Measurements from ENCODE around the gene COG7. TPM values are rescaled to one million over a fixed set of nuclear protein-coding genes. Genes with fewer than 3 reads are reported as not detected.
"Not testable (repeated sequence)": the region's sequence is repeated elsewhere in the genome, so short reads cannot be mapped to it uniquely, and the experiment has no call there.

COG7 gene
- total RNA-seq, 1 experiment from 2014 or later, result 17.1 TPM

DNA sequence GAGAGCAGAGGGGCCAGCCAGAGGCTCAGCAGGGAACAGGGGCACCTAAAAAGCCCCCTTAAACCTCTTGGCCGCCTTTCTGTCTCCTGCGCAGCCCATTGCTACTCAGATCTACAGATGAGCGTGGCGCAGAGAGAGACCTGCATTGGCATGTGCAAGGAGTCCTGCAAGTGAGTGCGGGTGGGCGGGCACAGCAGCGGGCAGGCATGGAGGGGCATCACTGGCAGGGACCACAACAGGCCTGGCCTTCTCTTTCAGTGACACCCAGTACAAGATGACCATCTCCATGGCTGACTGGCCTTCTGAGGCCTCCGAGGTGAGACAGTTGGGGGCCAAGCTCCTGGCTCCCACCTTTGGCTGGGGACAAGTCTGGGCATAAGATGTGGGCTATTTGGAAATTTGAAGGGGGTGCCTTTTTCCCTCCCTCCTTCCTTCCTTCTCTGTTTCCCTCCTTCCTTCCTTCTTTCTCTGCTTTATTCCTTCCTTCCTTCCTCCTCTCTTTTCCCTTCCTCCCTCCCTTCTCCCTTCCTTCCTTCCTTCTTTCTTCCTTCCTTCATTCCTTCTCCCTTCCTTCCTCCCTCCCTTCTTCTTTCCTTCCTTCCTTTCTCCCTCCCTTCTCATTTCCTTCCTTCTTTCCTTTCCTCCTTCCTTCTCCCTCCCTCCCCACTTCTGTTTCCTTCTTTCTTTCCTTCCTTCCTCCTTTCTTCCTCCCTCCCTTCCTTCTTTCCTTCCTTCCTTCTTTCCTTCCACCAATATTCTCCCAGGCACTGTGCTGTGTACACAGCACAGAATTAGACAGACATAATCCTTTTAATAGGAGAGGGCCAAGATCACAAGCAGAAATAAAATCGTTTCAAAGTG is 75.7 kb downstream of the COG7 start:
- H3K27me3 ChIP-seq (ENCODE audit: control insufficient read depth, insufficient read depth, low read length), result no peaks in the 10 kb centered on the region
- no peak overlapping the region for H3K4me3 ChIP-seq (ENCODE audit: insufficient read depth, low read depth, low read length)
- DNase-seq, result peak; percentile 22
- no peaks in the 10 kb centered on the region for H3K36me3 ChIP-seq (replicated peaks; ENCODE audit: control insufficient read depth, insufficient read depth, low read length)

DNA sequence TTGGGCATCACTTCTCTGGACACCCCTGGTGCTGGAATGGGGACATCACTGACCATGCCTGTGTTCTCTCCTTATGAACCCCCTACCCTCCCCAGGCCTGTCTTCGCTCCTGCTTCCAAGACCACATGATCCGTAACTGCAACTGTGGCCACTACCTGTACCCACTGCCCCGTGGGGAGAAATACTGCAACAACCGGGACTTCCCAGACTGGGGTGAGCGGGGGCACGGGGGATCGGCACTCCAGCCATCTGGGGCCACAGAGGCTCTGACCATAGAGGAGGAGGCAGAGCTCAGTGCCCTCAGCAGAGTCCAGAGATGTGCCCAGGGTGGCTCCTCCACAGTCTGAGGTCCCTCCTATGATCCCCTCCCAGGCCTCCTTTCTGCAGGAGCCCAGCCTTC is 77.3 kb downstream of the COG7 start:
- no peaks in the 10 kb centered on the region for H3K27me3 ChIP-seq (ENCODE audit: control insufficient read depth, insufficient read depth, low read length)
- no peaks in the 10 kb centered on the region for H3K36me3 ChIP-seq (replicated peaks; ENCODE audit: control insufficient read depth, insufficient read depth, low read length)
- DNase-seq, result peak; percentile 41
- no peak overlapping the region for H3K4me3 ChIP-seq (ENCODE audit: insufficient read depth, low read depth, low read length)

DNA sequence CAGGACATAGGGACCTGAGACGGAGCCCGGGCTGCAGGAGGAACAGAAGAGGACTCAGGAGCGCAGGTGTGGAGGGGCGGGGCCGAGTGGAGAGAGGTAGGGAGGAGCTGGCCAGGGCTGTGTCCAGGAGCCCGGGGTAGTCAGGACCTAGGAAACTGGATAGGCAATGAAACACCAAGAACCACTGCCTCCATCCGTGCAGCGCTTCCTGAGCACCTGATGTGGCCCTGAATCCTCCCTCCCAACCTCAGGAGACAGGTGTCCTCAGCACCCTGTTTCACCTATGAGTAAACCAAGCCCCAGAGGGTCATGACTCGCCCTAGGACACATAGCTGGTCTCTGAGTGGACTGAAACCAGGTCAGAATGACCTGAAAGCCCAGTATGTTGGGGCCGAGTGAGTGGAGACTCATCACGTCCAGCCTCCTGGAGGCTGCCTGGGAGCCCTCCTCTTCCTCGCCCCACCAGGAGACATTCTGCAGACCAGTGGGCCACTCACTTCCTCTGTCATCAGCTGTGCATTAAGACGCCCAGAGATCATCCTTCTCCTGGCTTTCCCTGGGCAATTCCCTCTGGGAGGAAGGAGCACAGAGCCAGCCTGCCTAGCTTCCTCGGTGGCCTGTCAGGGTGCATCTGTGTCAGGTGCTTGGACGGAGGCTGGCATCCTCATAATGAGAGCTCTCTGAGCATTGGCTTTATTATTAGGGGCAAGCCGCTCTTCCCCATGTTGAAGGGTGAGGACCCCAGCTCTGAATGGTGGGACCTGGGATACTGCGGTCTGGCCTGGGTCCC is 78.1 kb downstream of the COG7 start:
- DNase-seq, result peak; percentile 65
- Histone ChIP-seq H3K36me3 (replicated peaks; ENCODE audit: control insufficient read depth, insufficient read depth, low read length) (no peaks in the 10 kb centered on the region), H3K4me3 (ENCODE audit: insufficient read depth, low read depth, low read length) (no peak overlapping the region), H3K27me3 (ENCODE audit: control insufficient read depth, insufficient read depth, low read length) (no peaks in the 10 kb centered on the region)

DNA sequence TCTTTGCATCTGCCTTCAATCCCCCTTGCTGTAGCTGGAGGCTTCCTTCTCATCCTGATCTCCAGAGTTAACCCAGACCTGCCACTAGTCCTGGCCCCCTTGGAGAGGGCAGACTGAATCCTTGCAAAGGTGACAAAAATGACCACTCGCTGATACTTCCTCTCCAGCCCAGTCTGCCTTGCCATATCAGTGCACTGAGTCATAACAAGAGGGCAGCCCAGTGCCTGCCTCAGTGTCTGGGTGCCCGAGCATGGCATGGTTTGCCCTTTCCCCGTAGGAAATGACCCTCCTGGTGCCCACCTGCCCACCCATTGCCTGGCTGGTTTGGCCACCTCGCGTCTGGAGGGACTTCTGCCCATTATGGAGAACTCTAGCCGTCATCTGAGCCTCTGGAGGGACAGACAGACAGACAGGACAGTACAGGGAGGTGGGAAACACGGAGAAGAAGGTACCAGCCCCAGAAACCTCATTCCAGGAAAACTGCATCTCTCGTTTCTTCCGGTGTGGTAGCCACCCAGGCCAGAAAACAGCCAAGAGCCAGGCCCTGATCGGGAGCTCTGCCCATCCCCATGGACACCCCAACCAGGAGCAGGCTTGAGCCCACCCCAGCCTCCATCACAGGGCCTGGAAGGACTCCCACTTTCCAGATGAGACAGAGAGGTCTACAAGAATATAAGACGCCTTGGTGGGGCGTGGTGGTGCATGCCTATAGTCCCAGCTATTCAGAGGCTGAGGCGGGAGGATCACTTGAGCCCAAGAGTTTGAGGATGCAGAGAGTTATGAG is 79.4 kb downstream of the COG7 start:
- H3K36me3 ChIP-seq (replicated peaks; ENCODE audit: control insufficient read depth, insufficient read depth, low read length), result no peaks in the 10 kb centered on the region
- no peak overlapping the region for H3K4me3 ChIP-seq (ENCODE audit: insufficient read depth, low read depth, low read length)
- DNase-seq, result no peak
- H3K27me3 ChIP-seq (ENCODE audit: control insufficient read depth, insufficient read depth, low read length), result no peaks in the 10 kb centered on the region

DNA sequence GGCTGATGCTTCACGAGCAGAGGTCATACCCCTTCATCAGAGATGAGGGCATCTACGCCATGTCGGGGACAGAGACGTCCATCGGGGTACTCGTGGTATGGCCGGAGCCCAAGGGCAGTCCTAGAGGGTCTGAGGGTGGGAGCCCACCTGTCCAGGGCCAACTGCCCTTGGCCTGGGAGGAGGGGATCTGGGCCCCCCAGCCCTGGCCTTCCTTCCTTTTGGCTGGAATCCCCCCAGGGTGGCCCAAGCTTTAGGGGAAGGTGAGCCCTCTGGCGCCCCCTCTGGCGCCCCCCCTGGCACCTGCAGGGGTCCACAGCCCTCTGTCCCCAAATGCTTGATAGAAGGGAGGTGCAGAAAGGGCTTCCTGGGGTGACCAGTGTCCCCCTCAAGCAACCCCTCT is 81.6 kb downstream of the COG7 start:
- peak; percentile 80 for DNase-seq
- Histone ChIP-seq H3K36me3 (replicated peaks; ENCODE audit: control insufficient read depth, insufficient read depth, low read length) (no peaks in the 10 kb centered on the region), H3K27me3 (ENCODE audit: control insufficient read depth, insufficient read depth, low read length) (no peaks in the 10 kb centered on the region), H3K4me3 (ENCODE audit: insufficient read depth, low read depth, low read length) (no peak overlapping the region)

DNA sequence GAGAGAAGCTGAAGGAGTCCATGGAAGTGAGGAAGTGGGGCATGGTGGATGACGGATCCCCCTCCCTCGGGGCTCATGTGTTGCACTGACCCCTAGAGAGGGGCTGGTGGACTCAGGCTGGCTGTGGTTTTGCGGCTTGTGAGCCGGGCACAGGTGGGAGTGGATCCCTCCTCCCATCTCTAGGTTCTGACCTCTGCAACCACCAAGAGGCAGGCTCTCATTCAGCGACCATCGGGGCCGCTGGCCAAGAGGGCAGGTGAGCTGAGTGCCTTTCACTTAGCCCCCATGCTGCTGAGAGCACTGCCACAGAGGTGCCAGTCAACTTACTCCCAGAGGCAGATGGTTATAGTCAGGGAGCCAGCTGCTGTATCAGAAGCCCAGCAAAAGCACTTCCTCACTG is 83.6 kb downstream of the COG7 start:
- Histone ChIP-seq H3K27me3 (ENCODE audit: control insufficient read depth, insufficient read depth, low read length) (no peaks in the 10 kb centered on the region), H3K36me3 (replicated peaks; ENCODE audit: control insufficient read depth, insufficient read depth, low read length) (no peaks in the 10 kb centered on the region), H3K4me3 (ENCODE audit: insufficient read depth, low read depth, low read length) (no peak overlapping the region)
- no peak for DNase-seq

DNA sequence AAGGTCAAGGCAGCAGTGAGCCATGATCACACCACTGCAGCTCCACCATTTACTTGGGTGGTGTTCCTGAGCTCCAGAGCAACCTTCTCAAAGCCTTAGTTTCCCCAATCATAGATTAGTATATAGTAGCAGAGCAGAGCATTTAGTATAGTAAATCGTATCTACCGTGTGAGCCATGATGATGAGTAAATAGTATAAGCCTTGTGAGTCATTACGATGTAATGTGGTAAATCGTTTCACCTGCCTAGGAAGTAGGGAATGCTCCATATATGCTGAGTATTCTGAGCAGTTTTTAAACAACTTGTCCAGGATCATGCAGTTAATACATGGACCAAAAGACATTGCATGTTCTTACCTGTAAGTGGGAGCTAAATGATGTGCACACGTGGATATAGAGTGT is 84.5 kb downstream of the COG7 start:
- Histone ChIP-seq H3K36me3 (replicated peaks; ENCODE audit: control insufficient read depth, insufficient read depth, low read length) (no peaks in the 10 kb centered on the region), H3K4me3 (ENCODE audit: insufficient read depth, low read depth, low read length) (no peak overlapping the region), H3K27me3 (ENCODE audit: control insufficient read depth, insufficient read depth, low read length) (no peaks in the 10 kb centered on the region)
- no peak for DNase-seq

DNA sequence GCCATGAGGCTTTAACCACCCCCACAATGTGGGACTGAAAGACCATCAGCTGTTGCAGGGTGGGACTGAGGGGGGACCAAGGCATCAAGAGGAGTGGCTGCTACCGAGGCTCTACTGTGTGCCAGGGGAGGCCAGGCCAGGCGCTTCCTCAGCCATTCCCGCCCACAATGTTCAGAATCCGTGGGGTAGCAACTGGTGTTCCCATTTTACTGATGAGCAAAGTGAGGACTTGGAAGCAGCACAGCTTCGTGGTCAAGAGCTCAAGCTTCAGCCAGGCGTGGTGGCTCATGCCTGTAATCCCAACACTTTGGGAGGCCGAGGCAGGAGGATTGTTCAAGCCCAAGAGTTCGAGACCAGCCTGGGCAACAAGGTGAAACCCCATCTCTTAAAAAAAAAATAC is 85.0 kb downstream of the COG7 start:
- H3K36me3 ChIP-seq (replicated peaks; ENCODE audit: control insufficient read depth, insufficient read depth, low read length), result no peaks in the 10 kb centered on the region
- DNase-seq, result no peak
- no peak overlapping the region for H3K4me3 ChIP-seq (ENCODE audit: insufficient read depth, low read depth, low read length)
- H3K27me3 ChIP-seq (ENCODE audit: control insufficient read depth, insufficient read depth, low read length), result no peaks in the 10 kb centered on the region

DNA sequence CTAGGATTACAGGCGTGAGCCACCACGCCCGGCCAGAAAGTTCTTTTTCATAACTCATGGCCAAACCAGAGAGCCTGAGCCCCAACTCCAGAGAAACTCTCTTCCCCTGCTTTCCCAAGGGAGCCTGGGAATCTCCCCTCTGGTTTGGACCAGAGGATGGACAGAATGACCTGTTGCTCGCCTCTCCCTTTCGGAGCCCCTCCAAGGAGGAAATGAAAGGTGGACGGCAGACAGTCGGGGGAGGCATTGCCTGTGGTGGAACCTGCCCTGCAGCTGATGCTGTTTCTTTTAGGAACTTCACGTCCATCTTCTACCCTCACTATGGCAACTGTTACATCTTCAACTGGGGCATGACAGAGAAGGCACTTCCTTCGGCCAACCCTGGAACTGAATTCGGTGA is 85.4 kb downstream of the COG7 start:
- no peak overlapping the region for H3K4me3 ChIP-seq (ENCODE audit: insufficient read depth, low read depth, low read length)
- no peaks in the 10 kb centered on the region for H3K27me3 ChIP-seq (ENCODE audit: control insufficient read depth, insufficient read depth, low read length)
- no peak for DNase-seq
- H3K36me3 ChIP-seq (replicated peaks; ENCODE audit: control insufficient read depth, insufficient read depth, low read length), result no peaks in the 10 kb centered on the region

DNA sequence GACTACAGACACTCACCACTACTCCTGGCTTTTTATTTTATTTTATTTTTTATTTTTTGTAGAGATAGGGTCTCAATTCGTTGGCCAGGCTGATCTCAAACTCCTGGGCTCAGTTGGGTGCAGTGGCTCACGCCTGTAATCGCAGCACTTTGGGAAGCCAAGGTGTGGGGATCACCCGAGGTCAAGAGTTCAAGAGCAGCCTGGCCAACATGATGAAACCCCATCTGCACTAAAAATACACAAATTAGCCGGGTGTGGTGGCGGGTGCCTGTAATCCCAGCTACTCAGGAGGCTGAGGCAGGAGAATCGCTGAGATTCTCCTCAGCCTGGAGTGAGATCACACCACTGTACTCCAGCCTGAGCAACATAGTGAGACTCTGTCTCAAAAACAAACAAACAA is 86.6 kb downstream of the COG7 start:
- H3K27me3 ChIP-seq (ENCODE audit: control insufficient read depth, insufficient read depth, low read length); H3K4me3 ChIP-seq (ENCODE audit: insufficient read depth, low read depth, low read length); H3K36me3 ChIP-seq (replicated peaks; ENCODE audit: control insufficient read depth, insufficient read depth, low read length); DNase-seq: not testable (repeated sequence)

DNA sequence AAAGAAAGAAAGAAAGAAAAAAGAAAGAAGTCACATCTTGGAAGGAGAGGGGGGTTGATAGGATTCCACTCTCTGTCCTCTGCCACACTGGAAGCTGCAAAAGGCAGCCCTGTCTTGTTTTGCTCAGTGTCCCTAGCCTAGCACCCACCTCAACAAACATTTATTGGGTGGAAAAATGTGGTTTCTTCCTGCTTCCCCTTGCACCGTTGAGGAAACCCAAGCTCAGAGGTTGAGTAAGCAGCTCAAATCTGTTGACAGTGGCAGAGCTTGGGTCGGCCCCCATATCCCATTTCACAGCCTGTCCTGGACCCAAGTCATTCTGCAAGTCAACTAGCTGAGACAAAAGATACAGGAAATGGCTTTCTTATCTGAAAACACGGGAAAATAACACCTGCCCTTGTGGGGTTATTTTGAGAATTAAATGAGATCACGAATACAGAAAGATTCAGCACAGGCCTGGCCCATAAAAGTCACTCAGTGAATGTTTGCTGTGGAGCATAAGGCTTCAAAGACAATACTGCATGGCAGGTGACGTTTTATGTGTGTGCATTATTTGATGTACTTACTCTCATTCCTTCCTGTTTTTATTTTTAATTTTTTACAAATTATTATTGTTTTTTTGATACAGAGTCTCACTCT is 87.3 kb downstream of the COG7 start:
- H3K4me3 ChIP-seq (ENCODE audit: insufficient read depth, low read depth, low read length), result no peak overlapping the region
- DNase-seq, result no peak
- H3K27me3 ChIP-seq (ENCODE audit: control insufficient read depth, insufficient read depth, low read length), result no peaks in the 10 kb centered on the region
- no peaks in the 10 kb centered on the region for H3K36me3 ChIP-seq (replicated peaks; ENCODE audit: control insufficient read depth, insufficient read depth, low read length)

DNA sequence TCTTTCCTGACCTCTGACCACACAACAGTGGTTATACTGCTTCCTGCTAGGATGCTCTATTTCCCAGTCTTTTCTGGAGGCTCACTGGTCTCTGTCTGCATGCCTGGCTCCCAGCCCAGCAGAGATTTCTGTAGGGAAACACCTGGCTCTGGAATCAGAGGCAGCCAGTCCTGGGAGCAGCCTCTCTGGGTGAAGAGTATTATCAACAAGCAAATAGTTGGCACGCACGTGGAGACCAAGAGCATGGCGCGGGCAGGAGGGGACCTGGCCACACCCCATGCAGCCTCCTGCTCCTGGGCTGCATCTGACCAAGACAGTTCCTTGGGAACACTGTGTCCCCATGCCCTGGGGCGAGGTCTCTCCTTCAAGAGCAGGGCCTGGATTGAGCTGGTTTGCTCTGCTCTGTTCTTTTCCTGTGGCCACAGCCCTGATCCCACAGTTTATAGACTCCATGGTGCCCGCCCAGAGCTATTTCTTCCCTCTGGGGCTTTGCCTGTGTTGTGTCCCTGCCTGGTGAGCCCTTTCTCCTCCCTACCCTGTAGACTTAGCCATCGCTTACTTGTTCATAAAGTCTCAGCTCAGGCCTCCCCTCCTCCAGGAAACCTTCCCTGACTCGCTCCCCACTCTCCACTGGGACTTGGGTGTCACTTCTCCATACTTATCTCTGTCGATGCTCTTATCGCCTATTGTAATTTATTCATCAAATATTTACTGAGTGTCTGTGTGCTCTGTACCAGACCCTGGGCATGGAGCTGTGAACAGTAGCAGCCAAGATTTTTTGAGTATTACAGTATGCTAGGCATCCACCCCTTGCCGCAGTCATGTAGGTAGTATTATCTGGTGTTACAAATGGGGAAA is 90.3 kb downstream of the COG7 start:
- H3K27me3 ChIP-seq (ENCODE audit: control insufficient read depth, insufficient read depth, low read length), result no peaks in the 10 kb centered on the region
- peak; percentile 8 for DNase-seq
- H3K36me3 ChIP-seq (replicated peaks; ENCODE audit: control insufficient read depth, insufficient read depth, low read length), result no peaks in the 10 kb centered on the region
- H3K4me3 ChIP-seq (ENCODE audit: insufficient read depth, low read depth, low read length), result no peak overlapping the region

DNA sequence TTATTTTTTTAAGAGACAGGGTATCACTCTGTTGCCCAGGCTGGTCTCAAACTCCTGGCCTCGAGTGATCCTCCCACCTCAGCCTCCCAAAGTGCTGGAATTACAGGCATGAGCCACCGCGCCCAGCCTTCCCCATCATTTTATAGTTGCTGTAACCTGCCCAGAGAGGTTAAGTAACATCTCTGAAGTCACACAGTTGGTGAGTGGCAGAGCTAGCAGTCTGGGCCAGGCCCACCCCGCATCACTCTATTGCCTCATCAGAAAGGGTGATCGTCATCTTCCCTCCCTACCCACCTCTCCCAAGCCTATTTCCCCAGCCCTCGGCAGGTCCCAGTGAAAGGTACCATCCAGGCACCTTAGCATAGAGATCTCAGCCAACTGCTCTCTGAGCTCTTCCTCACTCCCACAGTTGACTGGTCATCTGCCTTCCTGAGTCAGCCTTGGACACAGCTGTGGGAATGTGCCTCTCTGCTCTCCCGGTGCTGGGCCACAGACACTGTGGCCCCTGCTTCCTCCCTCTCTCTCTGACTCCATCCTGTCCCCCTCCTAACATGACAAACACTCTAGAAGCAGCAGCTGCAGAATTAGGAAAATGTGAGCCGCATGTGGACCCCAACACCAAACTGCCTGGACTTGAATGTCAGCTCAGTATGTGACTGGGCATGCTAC is 93.8 kb downstream of the COG7 start:
- DNase-seq, result peak; percentile 13
- Histone ChIP-seq H3K4me3 (ENCODE audit: insufficient read depth, low read depth, low read length) (no peak overlapping the region), H3K36me3 (replicated peaks; ENCODE audit: control insufficient read depth, insufficient read depth, low read length) (no peaks in the 10 kb centered on the region), H3K27me3 (ENCODE audit: control insufficient read depth, insufficient read depth, low read length) (no peaks in the 10 kb centered on the region)
